ENCODE measurements around the gene ATP11A.

ATP11A gene

GRCh38 chr13:112695121-112695520 lies 5.3 kb downstream of the ATP11A start:
- TF ChIP-seq CTCF (IDR thresholded peaks at IDR 0.05), result no peak
- Histone ChIP-seq H3K4me1 (peaks cover 3% of the 10 kb centered on the region), H3K79me2 (peaks cover 34% of the 10 kb centered on the region), H2AFZ (no peak overlapping the region), H3K9me3 (ENCODE audit: control insufficient read depth, low read length) (no peaks in the 10 kb centered on the region), H3K9ac (no peak overlapping the region), H3K36me3 (ENCODE audit: control insufficient read depth, insufficient read depth, low read length) (no peaks in the 10 kb centered on the region), H3K4me2 (ENCODE audit: low read length) (no peak overlapping the region), H3K4me3 (ENCODE audit: low read depth, low read length) (no peak overlapping the region), H3K27ac (no peak overlapping the region), H3K27me3 (ENCODE audit: control insufficient read depth, insufficient read depth, low read length) (no peaks in the 10 kb centered on the region)

GRCh38 chr13:112696001-112696868 lies 6.4 kb downstream of the ATP11A start:
- H3K27me3 ChIP-seq (ENCODE audit: control insufficient read depth, insufficient read depth, low read length), result no peaks in the 10 kb centered on the region
- H3K27ac ChIP-seq, result no peak overlapping the region
- no peak overlapping the region for H3K4me3 ChIP-seq (ENCODE audit: low read depth, low read length)
- peaks cover 45% of the 10 kb centered on the region for H3K79me2 ChIP-seq
- no peak overlapping the region for H2AFZ ChIP-seq
- no peaks in the 10 kb centered on the region for H3K9me3 ChIP-seq (ENCODE audit: control insufficient read depth, low read length)
- no peak overlapping the region for H3K9ac ChIP-seq
- TF ChIP-seq CTCF (IDR thresholded peaks at IDR 0.05), result no peak
- no peaks in the 10 kb centered on the region for H3K36me3 ChIP-seq (ENCODE audit: control insufficient read depth, insufficient read depth, low read length)
- H3K4me2 ChIP-seq (ENCODE audit: low read length), result no peak overlapping the region
- H3K4me1 ChIP-seq, result peaks cover 3% of the 10 kb centered on the region

DNA sequence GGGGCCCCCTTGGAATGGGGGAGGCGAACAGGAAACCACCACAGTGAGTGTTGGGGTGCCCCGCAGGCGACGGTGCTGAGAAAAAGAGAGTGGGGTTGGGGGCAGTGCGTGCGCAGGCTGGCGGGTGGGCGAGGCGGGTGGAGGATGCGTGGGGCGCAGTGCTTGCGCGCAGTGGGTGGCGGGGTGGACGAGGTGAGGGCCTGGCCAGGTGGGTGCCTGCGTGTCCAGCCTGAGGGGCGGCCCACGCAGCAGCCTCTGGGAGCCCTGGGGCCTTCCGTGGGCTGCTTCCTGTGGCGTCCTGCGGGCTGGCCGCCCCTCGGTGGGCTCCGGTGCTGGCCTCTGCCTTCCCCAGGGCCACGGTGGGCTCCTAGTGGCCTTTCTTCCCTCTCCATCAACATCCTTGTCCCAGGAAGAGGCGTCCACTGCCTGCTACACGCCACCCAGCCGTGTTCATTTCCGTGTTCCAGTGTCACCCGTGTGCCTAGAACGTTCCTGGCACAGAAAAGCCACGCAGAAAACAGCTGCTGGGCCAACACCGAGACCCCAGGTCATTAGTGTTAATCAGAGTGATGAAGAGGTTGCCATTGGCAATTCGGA lies 7.1 kb downstream of the ATP11A start:
- Histone ChIP-seq H3K36me3 (ENCODE audit: control insufficient read depth, insufficient read depth, low read length) (no peaks in the 10 kb centered on the region), H3K79me2 (peaks cover 45% of the 10 kb centered on the region), H3K9me3 (ENCODE audit: control insufficient read depth, low read length) (no peaks in the 10 kb centered on the region), H3K4me1 (no peaks in the 10 kb centered on the region), H3K4me3 (ENCODE audit: low read depth, low read length) (no peak overlapping the region), H2AFZ (no peak overlapping the region), H3K4me2 (ENCODE audit: low read length) (no peak overlapping the region), H3K27me3 (ENCODE audit: control insufficient read depth, insufficient read depth, low read length) (no peaks in the 10 kb centered on the region), H3K27ac (no peak overlapping the region), H3K9ac (no peak overlapping the region)
- TF ChIP-seq CTCF (IDR thresholded peaks at IDR 0.05), result no peak

DNA sequence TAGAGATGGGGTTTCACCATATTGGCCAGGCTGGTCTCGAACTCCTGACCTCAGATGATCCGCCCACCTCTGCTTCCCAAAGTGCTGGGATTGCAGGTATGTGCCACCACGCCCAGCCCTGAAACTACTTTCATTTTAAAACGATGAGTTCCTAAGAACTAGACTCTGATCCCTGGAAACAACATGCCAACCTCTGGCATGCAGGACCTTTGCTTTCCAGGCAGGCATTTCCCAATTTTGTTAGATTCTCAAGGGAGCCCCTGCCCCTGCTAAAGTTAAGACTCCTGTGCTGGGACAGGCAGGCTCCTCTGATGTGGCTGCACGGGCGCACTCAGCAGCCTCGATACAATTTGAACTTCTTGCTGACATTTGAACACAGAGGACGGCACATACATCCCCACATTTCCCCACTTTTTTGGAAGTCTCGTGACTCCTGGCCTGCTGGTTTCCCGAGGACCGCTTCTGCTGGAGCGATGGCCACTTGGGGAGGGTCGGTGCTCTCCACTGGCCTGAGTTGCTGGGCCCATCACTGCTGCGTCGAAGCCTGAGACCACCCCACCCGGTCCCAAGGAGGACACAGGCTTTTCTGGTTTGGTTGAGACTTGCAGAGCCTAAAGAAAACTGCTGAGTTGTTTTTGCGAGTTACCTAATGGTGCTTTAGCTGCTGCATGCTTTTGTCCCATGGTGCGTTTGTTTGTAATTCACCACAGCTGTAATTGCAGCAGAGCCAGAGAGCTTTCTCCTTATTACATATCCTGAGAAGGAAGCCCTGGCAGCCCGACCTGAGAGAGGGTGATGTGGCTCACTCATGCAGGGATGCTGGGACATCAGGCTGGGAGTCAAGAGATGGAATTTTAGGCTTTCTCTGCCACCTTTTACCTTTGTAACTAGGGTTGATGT lies 8.2 kb downstream of the ATP11A start:
- no peak overlapping the region for H3K4me3 ChIP-seq (ENCODE audit: low read depth, low read length)
- TF ChIP-seq CTCF (IDR thresholded peaks at IDR 0.05), result no peak
- H3K4me1 ChIP-seq, result no peaks in the 10 kb centered on the region
- H3K9me3 ChIP-seq (ENCODE audit: control insufficient read depth, low read length), result no peaks in the 10 kb centered on the region
- no peak overlapping the region for H3K4me2 ChIP-seq (ENCODE audit: low read length)
- no peak overlapping the region for H2AFZ ChIP-seq
- H3K79me2 ChIP-seq, result peaks cover 39% of the 10 kb centered on the region
- H3K27ac ChIP-seq, result no peak overlapping the region
- H3K27me3 ChIP-seq (ENCODE audit: control insufficient read depth, insufficient read depth, low read length), result no peaks in the 10 kb centered on the region
- H3K36me3 ChIP-seq (ENCODE audit: control insufficient read depth, insufficient read depth, low read length), result no peaks in the 10 kb centered on the region
- H3K9ac ChIP-seq, result no peak overlapping the region

Measured in parathyroid adenoma (tissue), 2 donors.